Adipocyte (in vitro differentiated cells): Measurements from ENCODE around the gene SGSH.

ENCODE experiments used
- DNase-seq: peaks from one replicate; pipeline ENCODE4 v3.0.0-alpha.2; 2015; ENCODE audit warnings: low read depth
- H3K27me3 ChIP-seq: replicated peaks from 2 replicates; pipeline ENCODE4 v1.7.0; 2013; ENCODE audit warnings: mild to moderate bottlenecking, low read length, moderate library complexity; ENCODE audit not compliant: control insufficient read depth, insufficient read depth
- H3K36me3 ChIP-seq: 2 replicates; pipeline ENCODE4 v1.7.0; 2013; ENCODE audit warnings: low read length, mild to moderate bottlenecking, moderate library complexity; ENCODE audit not compliant: control insufficient read depth, insufficient read depth, severe bottlenecking
- H3K4me1 ChIP-seq: 2 replicates; pipeline ENCODE4 v1.7.0; 2013; ENCODE audit warnings: mild to moderate bottlenecking, low read length, moderate library complexity; ENCODE audit not compliant: control insufficient read depth, insufficient read depth
- H3K4me3 ChIP-seq: 2 replicates; pipeline ENCODE4 v1.7.0; 2013; ENCODE audit warnings: mild to moderate bottlenecking, low read length, moderate library complexity
- H3K9ac ChIP-seq: 2 replicates; pipeline ENCODE4 v1.7.0; 2013; ENCODE audit warnings: mild to moderate bottlenecking, low read length, moderate library complexity
- H3K9me3 ChIP-seq: 2 replicates; pipeline ENCODE4 v1.7.0; 2013; ENCODE audit warnings: mild to moderate bottlenecking, low read length, moderate library complexity; ENCODE audit not compliant: control insufficient read depth

Gene SGSH

DNA sequence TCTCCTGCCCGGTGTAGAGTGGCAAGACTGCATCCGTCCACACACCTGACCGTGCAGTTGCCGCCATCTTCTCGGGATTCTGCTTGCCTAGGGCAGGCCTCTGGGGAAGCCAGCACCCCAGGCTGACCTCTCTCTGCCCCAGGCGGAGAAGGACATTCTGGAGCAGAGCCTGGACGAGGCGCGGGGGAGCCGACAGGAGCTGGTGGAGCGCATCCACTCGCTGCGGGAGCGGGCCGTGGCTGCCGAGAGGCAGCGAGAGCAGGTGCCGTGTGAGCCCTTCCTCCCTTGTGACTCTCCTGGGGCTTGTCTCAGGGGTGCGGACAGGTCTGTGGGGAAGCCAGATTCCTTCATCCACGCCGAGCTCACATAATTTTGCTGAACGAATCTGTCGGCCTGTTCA is 30.5 kb downstream of the SGSH start:
- H3K4me3 ChIP-seq: no peak overlapping the region
- no peak overlapping the region for H3K9ac ChIP-seq
- H3K9me3 ChIP-seq: no peaks in the 10 kb centered on the region
- DNase-seq: no peak
- H3K27me3 ChIP-seq: peaks cover 46% of the 10 kb centered on the region
- no peaks in the 10 kb centered on the region for H3K36me3 ChIP-seq
- peaks cover 14% of the 10 kb centered on the region for H3K4me1 ChIP-seq

DNA sequence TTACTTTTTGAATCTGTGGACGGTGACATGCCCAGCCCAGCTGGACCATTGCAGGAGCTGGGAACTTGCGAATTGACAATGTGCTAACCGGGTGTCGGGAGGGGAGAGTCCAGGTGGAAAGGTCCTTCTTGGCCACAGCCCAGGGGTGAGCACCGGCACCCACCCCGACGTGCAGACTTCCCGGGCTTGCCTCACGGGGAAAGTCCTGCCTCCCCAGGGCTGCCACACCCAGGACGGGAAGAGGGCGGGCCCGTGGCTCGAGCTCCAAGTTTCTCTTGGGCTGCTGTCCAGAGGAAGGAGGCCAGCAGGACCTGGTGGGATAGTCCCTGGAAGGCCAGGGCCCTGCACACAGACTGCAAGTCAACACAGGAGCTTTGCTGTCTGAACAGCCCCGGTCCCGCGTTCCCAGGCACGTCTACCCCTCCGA is 32.6 kb downstream of the SGSH start:
- H3K9me3 ChIP-seq: no peaks in the 10 kb centered on the region
- H3K4me3 ChIP-seq: peak overlapping the region; percentile 79
- peaks cover 31% of the 10 kb centered on the region for H3K27me3 ChIP-seq
- DNase-seq: no peak
- peaks cover 14% of the 10 kb centered on the region for H3K4me1 ChIP-seq
- peak overlapping the region; percentile 78 for H3K9ac ChIP-seq
- H3K36me3 ChIP-seq: no peaks in the 10 kb centered on the region

DNA sequence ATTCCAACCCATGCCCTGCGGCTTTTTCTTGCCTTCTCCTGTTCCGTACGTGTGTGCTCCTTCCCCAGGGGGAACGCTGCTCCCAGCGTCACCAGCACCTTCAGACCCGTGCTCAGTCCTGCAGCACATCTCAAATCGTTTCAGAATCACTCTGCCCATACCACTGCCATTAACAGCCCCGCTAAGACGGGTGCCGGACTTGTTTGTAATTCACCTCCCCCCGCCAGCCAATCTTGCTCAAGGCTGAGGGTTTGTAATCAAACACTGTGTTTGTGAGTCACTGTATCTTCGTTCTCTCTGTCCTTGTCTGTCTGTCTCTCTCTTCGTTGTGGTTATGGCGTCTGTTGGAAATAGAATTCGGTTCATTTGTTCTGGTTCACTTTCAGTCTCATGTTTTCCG is 33.0 kb downstream of the SGSH start:
- H3K27me3 ChIP-seq: peaks cover 27% of the 10 kb centered on the region
- H3K9me3 ChIP-seq: no peaks in the 10 kb centered on the region
- peak overlapping the region; percentile 78 for H3K9ac ChIP-seq
- DNase-seq: no peak
- no peaks in the 10 kb centered on the region for H3K36me3 ChIP-seq
- H3K4me3 ChIP-seq: peak overlapping the region; percentile 79
- H3K4me1 ChIP-seq: peaks cover 14% of the 10 kb centered on the region

DNA sequence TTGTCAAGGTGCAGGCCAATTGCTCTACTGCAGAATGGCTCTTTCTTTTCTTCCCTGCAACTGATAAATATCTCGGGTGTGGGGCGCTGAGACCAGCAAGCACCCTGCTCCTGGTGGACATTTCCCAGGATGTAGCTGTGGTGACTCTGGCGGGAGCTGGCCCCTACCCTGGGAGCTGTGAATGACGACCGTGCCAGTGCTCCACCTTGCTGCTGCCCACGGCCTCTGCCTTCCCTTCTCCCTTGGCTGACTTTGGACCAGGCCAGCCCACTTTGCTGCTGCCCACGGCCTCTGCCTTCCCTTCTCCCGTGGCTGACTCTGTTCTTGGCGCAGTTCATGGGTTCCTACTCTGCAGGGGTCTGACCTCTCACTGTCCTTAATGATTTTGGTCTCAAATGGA is 34.2 kb downstream of the SGSH start:
- Histone ChIP-seq H3K36me3 (no peaks in the 10 kb centered on the region), H3K9me3 (no peaks in the 10 kb centered on the region), H3K4me3 (no peak overlapping the region), H3K4me1 (peaks cover 14% of the 10 kb centered on the region), H3K9ac (no peak overlapping the region), H3K27me3 (peaks cover 16% of the 10 kb centered on the region)
- DNase-seq: no peak

DNA sequence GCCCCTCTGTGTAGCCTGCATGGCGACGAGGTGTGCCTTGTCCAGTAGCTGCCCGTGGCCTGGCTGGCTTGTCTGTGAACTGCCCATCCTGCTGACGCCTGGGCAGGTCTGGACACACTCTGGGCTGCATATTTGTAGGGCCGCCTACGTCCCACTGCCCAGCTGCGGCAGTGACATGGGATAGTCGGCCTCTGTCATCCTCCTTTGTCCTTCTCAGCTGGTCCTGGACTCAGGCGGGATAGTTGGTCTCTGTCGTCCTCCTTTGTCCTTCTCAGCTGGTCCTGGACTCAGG is 35.8 kb downstream of the SGSH start:
- Histone ChIP-seq H3K4me1 (peaks cover 14% of the 10 kb centered on the region), H3K4me3 (no peak overlapping the region), H3K9ac (no peak overlapping the region), H3K9me3 (no peaks in the 10 kb centered on the region), H3K27me3 (peaks cover 16% of the 10 kb centered on the region), H3K36me3 (no peaks in the 10 kb centered on the region)
- DNase-seq: no peak

- H3K4me3 ChIP-seq: no peak overlapping the region
Measured at GRCh38 chr17:80183581-80184422, 36.3 kb downstream of the SGSH start.

DNA sequence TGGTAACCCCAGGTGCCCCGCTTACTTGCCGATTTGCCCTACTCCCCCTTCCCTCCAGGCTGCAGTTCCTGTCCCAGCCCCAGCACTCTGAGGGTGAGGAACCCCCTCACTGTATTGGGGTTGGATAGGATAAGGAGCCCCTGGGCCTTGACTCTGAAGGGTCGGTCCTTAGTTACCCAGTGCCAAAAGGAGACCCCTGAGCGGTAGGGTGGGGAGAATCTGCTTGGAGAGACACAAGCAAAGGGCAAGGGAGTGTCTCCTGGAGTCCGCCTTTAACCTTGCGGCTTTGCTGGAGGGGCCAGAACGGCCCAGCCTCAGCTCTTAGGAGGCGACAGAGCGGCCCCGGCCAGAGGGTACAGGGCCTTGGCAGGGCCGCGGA is 37.3 kb downstream of the SGSH start:
- DNase-seq: no peak
- Histone ChIP-seq H3K4me3 (no peak overlapping the region), H3K9me3 (no peaks in the 10 kb centered on the region), H3K4me1 (peaks cover 11% of the 10 kb centered on the region), H3K27me3 (peaks cover 22% of the 10 kb centered on the region), H3K36me3 (no peaks in the 10 kb centered on the region), H3K9ac (no peak overlapping the region)

More at GRCh38 chr17:80183581-80184422, 36.3 kb downstream of the SGSH start:
- peaks cover 17% of the 10 kb centered on the region for H3K27me3 ChIP-seq
- H3K36me3 ChIP-seq: no peaks in the 10 kb centered on the region
- H3K9me3 ChIP-seq: no peaks in the 10 kb centered on the region
- H3K9ac ChIP-seq: no peak overlapping the region
- no peak for DNase-seq
- H3K4me1 ChIP-seq: peaks cover 14% of the 10 kb centered on the region

DNA sequence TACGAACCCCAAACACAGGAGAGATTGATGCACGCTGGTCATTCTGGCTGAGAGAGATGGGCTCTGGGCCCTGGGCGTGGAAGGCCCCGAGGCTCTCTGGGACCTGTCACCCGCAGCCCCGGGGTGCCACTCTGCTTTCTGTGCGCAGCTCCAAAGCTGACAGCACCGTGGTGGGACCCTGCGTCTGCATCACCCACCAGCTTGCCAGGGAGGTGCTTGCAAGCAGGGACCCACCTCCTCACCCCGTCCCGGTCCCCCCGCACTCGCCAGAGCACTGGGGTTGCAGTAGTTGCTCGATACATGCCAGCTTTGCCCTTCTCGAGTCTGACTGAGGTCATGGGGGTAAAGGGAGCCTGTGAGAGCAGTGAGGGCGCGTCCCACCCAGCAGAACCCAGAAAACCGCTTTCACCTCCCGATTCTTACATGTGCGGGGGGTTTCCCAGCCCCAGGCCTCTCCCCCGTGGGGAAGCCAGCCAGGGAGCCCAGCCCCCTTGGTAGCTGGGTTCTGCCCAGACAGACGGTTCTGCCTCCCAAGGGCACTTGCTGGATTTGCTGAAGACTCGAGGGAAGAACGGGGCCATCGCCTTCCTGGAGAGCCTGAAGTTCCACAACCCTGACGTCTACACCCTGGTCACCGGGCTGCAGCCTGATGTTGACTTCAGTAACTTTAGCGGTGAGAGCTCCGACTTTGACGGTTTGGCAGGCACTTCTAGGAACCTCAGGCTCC is 37.9 kb downstream of the SGSH start:
- no peak for DNase-seq
- Histone ChIP-seq H3K4me3 (no peak overlapping the region), H3K27me3 (peaks cover 22% of the 10 kb centered on the region), H3K9me3 (no peaks in the 10 kb centered on the region), H3K4me1 (peaks cover 6% of the 10 kb centered on the region), H3K36me3 (no peaks in the 10 kb centered on the region), H3K9ac (no peak overlapping the region)

DNA sequence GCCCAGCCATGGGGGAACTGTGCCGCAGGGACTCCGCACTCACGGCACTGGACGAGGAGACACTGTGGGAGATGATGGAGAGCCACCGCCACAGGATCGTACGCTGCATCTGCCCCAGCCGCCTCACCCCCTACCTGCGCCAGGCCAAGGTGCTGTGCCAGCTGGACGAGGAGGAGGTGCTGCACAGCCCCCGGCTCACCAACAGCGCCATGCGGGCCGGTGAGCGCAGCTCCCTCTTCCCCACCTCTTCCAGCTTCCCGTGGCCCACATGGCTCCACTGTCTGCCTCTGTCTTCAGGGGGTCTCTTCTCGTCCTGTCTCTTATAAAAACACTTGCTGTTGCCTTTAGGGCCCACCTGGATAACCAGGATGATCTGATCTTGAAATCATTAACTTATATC is 38.7 kb downstream of the SGSH start:
- H3K4me1 ChIP-seq: no peaks in the 10 kb centered on the region
- DNase-seq: no peak
- no peaks in the 10 kb centered on the region for H3K36me3 ChIP-seq
- no peak overlapping the region for H3K4me3 ChIP-seq
- peaks cover 25% of the 10 kb centered on the region for H3K27me3 ChIP-seq
- no peaks in the 10 kb centered on the region for H3K9me3 ChIP-seq
- no peak overlapping the region for H3K9ac ChIP-seq

GRCh38 chr17:80180192-80180591 is 39.9 kb downstream of the SGSH start:
- DNase-seq: no peak

GRCh38 chr17:80177986-80178595 is 42.0 kb downstream of the SGSH start:
- no peaks in the 10 kb centered on the region for H3K9me3 ChIP-seq
- no peak overlapping the region for H3K9ac ChIP-seq
- no peak for DNase-seq
- no peak overlapping the region for H3K4me3 ChIP-seq
- H3K36me3 ChIP-seq: no peaks in the 10 kb centered on the region
- H3K27me3 ChIP-seq: peaks cover 22% of the 10 kb centered on the region
- no peaks in the 10 kb centered on the region for H3K4me1 ChIP-seq

More at GRCh38 chr17:80180192-80180591, 39.9 kb downstream of the SGSH start:
- no peaks in the 10 kb centered on the region for H3K4me1 ChIP-seq
- no peak overlapping the region for H3K4me3 ChIP-seq
- no peaks in the 10 kb centered on the region for H3K9me3 ChIP-seq
- H3K36me3 ChIP-seq: no peaks in the 10 kb centered on the region
- peaks cover 22% of the 10 kb centered on the region for H3K27me3 ChIP-seq
- H3K9ac ChIP-seq: no peak overlapping the region
